ENCODE measurements around the gene PTCSC3.

Gene PTCSC3

DNA sequence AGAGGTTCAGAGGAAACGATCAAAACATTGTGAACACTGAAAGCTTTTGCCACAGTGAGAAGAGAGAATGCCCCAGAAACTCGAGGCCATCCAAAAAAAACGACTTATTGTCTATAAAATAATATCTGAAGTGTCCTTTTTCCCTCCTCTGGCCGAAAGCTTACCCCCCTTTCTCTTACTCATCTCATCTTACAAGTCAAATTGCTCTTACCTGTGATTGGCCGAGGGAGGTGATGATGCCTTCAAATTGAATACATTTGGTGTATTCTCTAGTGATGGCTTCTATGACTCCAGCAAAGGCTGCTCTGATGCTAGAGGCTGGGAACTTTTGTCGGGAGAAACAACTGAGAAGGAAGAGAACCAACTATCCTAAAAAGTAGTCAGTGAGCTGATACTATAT is 90.7 kb downstream of the PTCSC3 start:
- no peak for DNase-seq (ENCODE audit: low read depth, low spot score)

All from iPS DF 19.7 (cell line).